ENCODE data around the gene SLCO2A1. TPM values are rescaled to one million over a fixed set of nuclear protein-coding genes. Genes with fewer than 3 reads are reported as not detected.

Gene SLCO2A1
- polyA plus RNA-seq, 1 donor (not counting 4 experiments of a cell fraction or from before 2014, with no cell fraction given) = 0.80 TPM

DNA sequence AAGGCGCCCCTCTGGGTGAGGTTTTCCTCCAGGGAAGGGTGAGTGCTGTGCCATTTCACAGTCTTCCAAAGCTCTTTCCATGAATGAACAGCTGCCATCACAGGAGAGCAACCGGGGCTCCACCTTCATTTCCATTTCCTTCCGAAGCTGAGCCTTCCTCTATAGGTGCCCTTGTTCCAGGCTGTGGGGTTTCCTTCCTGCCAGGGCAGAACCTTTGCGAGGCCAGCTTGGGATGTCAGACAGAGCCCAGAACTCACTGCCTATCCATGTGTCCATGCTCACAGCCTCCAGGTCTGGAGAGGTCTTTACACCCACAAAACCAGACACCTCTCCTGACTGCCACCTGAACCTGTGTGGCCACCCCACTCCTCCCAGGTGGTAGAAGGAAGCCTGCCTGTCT lies 49.2 kb downstream of the SLCO2A1 start:
- Histone ChIP-seq H3K36me3 (ENCODE audit: control insufficient read depth in 2 of 2, extremely low read depth in 1 of 2, insufficient read depth in 2 of 2, low read length in 2 of 2) (no peaks in the 10 kb centered on the region), H3K79me2 (ENCODE audit: control insufficient read depth, insufficient read depth, low read length) (no peaks in the 10 kb centered on the region), H2AFZ (ENCODE audit: control insufficient read depth, low read length) (no peak overlapping the region), H3K27me3 (ENCODE audit: control insufficient read depth, extremely low read depth, insufficient read depth, low read length) (peaks cover 30% of the 10 kb centered on the region), H3K4me2 (ENCODE audit: control insufficient read depth, extremely low read depth, insufficient read depth, low read depth, low read length) (no peak overlapping the region), H4K20me1 (ENCODE audit: control insufficient read depth, extremely low read depth, insufficient read depth, low read length) (no peaks in the 10 kb centered on the region), H3K9ac (ENCODE audit: control insufficient read depth, extremely low read depth, insufficient read depth, low read length) (no peak overlapping the region), H3K9me3 (ENCODE audit: control insufficient read depth, low read depth, low read length) (no peaks in the 10 kb centered on the region), H3K9me1 (ENCODE audit: control insufficient read depth, extremely low read depth, insufficient read depth, low read length) (no peaks in the 10 kb centered on the region), H3K4me1 (ENCODE audit: control insufficient read depth, extremely low read depth, insufficient read depth, low read length) (no peaks in the 10 kb centered on the region), H3K27ac (ENCODE audit: control insufficient read depth, insufficient read depth, low read length) (no peak overlapping the region), H3K4me3 (ENCODE audit: control insufficient read depth in 2 of 3, extremely low read depth in 1 of 3, insufficient read depth in 2 of 3, low read depth in 1 of 3, low read length in 3 of 3) (no peak overlapping the region)
- FAIRE-seq (no peak), DNase-seq (ENCODE audit: low read depth, low spot score) (no peak)
- dilution Hi-C loops (cut with MboI; ENCODE audit: extremely low pct_ligation_motif_present, low sequenced_read_pairs) = no loop called here
- TF ChIP-seq CTCF (optimal IDR thresholded peaks at IDR 0.05 in 1 of 3, IDR thresholded peaks at IDR 0.05 in 1 of 3, conservative IDR thresholded peaks at IDR 0.05 in 1 of 3; ENCODE audit: extremely low read depth in 1 of 3, insufficient read depth in 2 of 3, low read length in 3 of 3) (no peak), EZH2 (IDR thresholded peaks at IDR 0.05; ENCODE audit: low read length) (no peak)

DNA sequence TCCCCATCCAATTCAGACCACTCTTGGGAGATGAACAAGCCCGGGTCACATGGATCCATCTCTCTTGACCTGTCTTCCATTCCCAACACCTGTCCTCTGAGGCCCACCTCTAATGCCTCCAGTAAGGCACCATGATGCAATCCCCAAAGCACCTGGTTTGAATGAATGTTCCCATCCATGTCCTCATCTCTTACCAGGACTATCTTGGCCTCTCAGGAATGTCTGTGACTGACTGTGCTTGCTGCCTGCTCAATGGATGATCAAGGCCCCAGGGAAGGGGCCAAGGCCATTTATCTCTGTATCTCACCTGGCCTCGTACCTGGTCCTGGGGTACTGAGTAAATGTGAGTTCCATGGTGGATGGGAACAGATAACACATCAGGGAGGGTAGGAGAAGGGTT lies 49.7 kb downstream of the SLCO2A1 start:
- Histone ChIP-seq H3K9me1 (ENCODE audit: control insufficient read depth, extremely low read depth, insufficient read depth, low read length) (no peaks in the 10 kb centered on the region), H3K4me1 (ENCODE audit: control insufficient read depth, extremely low read depth, insufficient read depth, low read length) (no peaks in the 10 kb centered on the region), H4K20me1 (ENCODE audit: control insufficient read depth, extremely low read depth, insufficient read depth, low read length) (no peaks in the 10 kb centered on the region), H3K36me3 (ENCODE audit: control insufficient read depth in 2 of 2, extremely low read depth in 1 of 2, insufficient read depth in 2 of 2, low read length in 2 of 2) (no peaks in the 10 kb centered on the region), H3K27ac (ENCODE audit: control insufficient read depth, insufficient read depth, low read length) (no peak overlapping the region), H2AFZ (ENCODE audit: control insufficient read depth, low read length) (no peak overlapping the region), H3K9ac (ENCODE audit: control insufficient read depth, extremely low read depth, insufficient read depth, low read length) (no peak overlapping the region), H3K79me2 (ENCODE audit: control insufficient read depth, insufficient read depth, low read length) (no peaks in the 10 kb centered on the region), H3K4me3 (ENCODE audit: control insufficient read depth in 2 of 3, extremely low read depth in 1 of 3, insufficient read depth in 2 of 3, low read depth in 1 of 3, low read length in 3 of 3) (no peak overlapping the region), H3K9me3 (ENCODE audit: control insufficient read depth, low read depth, low read length) (no peaks in the 10 kb centered on the region), H3K27me3 (ENCODE audit: control insufficient read depth, extremely low read depth, insufficient read depth, low read length) (peaks cover 34% of the 10 kb centered on the region), H3K4me2 (ENCODE audit: control insufficient read depth, extremely low read depth, insufficient read depth, low read depth, low read length) (no peak overlapping the region)
- TF ChIP-seq EZH2 (IDR thresholded peaks at IDR 0.05; ENCODE audit: low read length) (no peak), CTCF (optimal IDR thresholded peaks at IDR 0.05 in 1 of 3, IDR thresholded peaks at IDR 0.05 in 1 of 3, conservative IDR thresholded peaks at IDR 0.05 in 1 of 3; ENCODE audit: extremely low read depth in 1 of 3, insufficient read depth in 2 of 3, low read length in 3 of 3) (no peak)
- FAIRE-seq (no peak), DNase-seq (ENCODE audit: low read depth, low spot score) (no peak)
- dilution Hi-C loops (cut with MboI; ENCODE audit: extremely low pct_ligation_motif_present, low sequenced_read_pairs) = no loop called here

Data from keratinocyte (primary cell).